Ascending aorta (tissue), 2 donors: ENCODE data around the gene KAZN. TPM values are rescaled to one million over a fixed set of nuclear protein-coding genes. Genes with fewer than 3 reads are reported as not detected.

Experiments used
- DNase-seq, 2 donors: peaks; one replicate each; pipeline ENCODE4 v3.0.0-alpha.2; 2019; ENCODE audit warnings: low spot score in 2 of 2
- H3K27ac ChIP-seq, 2 donors: fragments of 200-600 bp; sonication (generic); one replicate each; pipeline ENCODE4 v1.5.1; 2016 to 2017; ENCODE audit warnings: mild to moderate bottlenecking in 1 of 2
- H3K27me3 ChIP-seq: fragments of 200-600 bp; sonication (generic); one replicate; pipeline ENCODE4 v1.5.1; 2017
- H3K36me3 ChIP-seq, 2 donors: fragments of 200-600 bp; sonication (generic); one replicate each; pipeline ENCODE4 v1.5.1; 2016
- H3K4me1 ChIP-seq, 2 donors: fragments of 200-600 bp; sonication (generic); one replicate each; pipeline ENCODE4 v1.5.1; 2016 to 2017; ENCODE audit warnings: mild to moderate bottlenecking in 1 of 2
- H3K4me3 ChIP-seq, 2 donors: fragments of 200-600 bp; sonication (generic); one replicate each; pipeline ENCODE4 v1.5.1; 2016 to 2017; ENCODE audit warnings: mild to moderate bottlenecking in 1 of 2
- H3K9me3 ChIP-seq, 2 donors: fragments of 200-600 bp; sonication (generic); one replicate each; pipeline ENCODE4 v1.5.1; 2016
- intact Hi-C: fragments of 100-400 bp; cut with DNase I; formaldehyde crosslinking; loops from one replicate; pipeline ENCODE4 v1.15.1; 2023
- total RNA-seq: library from RNA; depleted of rRNA; stranded (reverse); fragments of >200 nt; gene quantifications from one replicate; pipeline ENCODE4 v1.1.0, GENCODE V29; 2016
- TF ChIP-seq, protein P1 (sequence below), 3 experiments: fragments of 200-600 bp in 2 of 3; fragments of 450-650 bp in 1 of 3; sonication (generic) in 2 of 3; IDR thresholded peaks; one replicate each; pipeline ENCODE4 v1.5.1; 2016 to 2019; ENCODE audit warnings: antibody characterized with exemption in 3 of 3, mild to moderate bottlenecking in 1 of 3, moderate library complexity in 1 of 3

Gene KAZN
- total RNA-seq, 1 donor from 2014 or later, result 58.5 TPM

DNA sequence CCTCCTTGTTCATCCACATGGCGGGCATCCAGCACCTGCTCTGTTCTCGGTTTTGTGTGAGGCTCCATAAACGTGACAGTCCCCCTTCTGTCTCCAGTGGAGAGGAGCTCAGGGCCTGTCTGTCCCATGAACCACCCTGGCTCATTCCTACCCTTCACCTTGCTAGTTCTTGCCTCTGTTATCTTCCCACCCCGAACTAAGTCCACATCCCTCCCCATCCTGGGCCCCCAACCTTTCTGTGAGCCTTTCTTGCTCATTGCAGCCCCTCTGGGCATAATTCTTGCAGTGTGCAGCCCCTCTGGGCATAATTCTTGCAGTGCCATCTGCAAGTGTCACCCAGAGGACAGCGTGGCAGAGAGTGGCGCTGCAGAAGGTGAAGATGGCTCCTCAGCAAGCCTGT is 338.3 kb downstream of the KAZN start:
- no peak overlapping the region for H3K4me3 ChIP-seq
- TF ChIP-seq, protein P1, sequence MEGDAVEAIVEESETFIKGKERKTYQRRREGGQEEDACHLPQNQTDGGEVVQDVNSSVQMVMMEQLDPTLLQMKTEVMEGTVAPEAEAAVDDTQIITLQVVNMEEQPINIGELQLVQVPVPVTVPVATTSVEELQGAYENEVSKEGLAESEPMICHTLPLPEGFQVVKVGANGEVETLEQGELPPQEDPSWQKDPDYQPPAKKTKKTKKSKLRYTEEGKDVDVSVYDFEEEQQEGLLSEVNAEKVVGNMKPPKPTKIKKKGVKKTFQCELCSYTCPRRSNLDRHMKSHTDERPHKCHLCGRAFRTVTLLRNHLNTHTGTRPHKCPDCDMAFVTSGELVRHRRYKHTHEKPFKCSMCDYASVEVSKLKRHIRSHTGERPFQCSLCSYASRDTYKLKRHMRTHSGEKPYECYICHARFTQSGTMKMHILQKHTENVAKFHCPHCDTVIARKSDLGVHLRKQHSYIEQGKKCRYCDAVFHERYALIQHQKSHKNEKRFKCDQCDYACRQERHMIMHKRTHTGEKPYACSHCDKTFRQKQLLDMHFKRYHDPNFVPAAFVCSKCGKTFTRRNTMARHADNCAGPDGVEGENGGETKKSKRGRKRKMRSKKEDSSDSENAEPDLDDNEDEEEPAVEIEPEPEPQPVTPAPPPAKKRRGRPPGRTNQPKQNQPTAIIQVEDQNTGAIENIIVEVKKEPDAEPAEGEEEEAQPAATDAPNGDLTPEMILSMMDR (IDR thresholded peaks at IDR 0.05), result no peak
- intact Hi-C loops, result no loop called here
- peaks cover 0 to 2% of the 10 kb centered on the region in 2 donors for H3K4me1 ChIP-seq
- no peaks in the 10 kb centered on the region for H3K9me3 ChIP-seq
- H3K36me3 ChIP-seq, result no peaks in the 10 kb centered on the region
- no peak overlapping the region for H3K27ac ChIP-seq
- no peaks in the 10 kb centered on the region for H3K27me3 ChIP-seq
- DNase-seq, result no peak

DNA sequence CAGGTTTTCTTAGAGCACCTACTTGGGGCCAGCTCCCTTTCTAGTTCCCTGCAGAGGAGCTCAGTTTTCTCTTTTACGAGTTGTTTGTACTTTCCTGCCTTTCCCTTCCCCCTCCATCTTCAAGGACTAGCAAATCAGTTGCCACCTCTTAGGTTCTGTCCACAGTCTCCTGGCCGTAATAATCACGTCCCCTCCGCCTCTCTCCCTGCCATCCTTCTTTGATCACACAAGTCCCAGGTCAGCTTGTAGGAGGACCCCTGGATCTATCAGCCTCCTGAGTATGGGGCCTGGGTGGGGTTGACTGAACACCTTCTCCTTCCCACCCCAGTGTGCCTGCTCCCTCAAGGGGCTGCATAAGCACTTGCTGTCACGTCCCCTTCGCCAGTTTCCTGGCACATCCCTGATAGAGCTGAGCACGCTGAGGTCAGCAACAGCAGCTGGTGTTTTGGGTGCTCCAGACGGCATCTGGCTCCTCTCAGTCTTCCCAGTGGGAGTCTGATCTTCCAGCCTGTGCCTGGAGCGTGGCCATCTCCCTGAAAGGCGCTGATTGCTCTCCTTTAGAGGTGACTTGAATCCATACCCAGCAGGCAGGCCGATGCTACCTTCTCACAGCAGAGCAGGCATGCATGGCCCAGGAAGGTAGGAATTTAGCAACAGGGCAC is 338.9 kb downstream of the KAZN start:
- H3K27ac ChIP-seq, result no peak overlapping the region
- no peaks in the 10 kb centered on the region for H3K36me3 ChIP-seq
- TF ChIP-seq, protein P1 (IDR thresholded peaks at IDR 0.05), result no peak
- H3K4me1 ChIP-seq, result peaks cover 0 to 4% of the 10 kb centered on the region in 2 donors
- intact Hi-C loops, result no loop called here
- no peak for DNase-seq
- H3K9me3 ChIP-seq, result no peaks in the 10 kb centered on the region
- H3K27me3 ChIP-seq, result no peaks in the 10 kb centered on the region
- no peak overlapping the region for H3K4me3 ChIP-seq

DNA sequence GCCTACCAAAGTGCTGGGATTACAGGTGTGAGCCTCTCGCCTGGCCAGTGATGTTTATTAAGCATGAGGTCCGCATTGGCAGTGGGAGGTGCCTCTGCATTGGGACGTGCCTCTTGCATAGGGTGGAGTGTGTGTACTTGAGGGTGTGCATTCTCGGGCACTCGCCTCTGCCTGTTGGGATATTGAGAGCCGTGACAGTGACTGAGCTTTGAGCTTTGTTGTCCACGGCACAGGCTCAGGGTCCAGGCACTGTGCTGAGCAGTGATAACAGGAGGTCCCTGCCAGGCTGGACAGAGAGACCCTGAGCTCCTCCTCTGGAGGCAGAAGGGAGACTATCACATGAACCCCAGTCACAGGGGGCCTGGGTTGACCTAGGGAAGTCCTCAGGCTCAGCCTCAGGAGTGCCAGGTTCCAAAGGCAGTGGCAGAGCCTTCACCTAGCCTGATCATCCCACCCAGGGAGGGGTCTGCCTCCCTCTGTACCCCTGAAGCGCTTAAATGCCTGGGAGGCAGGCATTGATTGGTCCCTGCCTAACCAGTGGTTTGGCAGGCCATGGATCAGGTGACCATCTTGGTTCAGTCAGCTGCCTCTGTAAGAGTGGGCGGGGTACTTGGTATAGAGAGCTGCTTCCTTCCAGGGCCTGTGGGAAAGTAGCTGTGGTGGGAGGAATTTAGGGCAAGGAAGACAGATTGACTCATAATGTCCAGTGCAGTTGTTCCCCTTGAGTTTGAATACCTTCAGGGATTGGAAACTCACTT is 341.2 kb downstream of the KAZN start:
- Histone ChIP-seq H3K27me3 (no peaks in the 10 kb centered on the region), H3K9me3 (no peaks in the 10 kb centered on the region), H3K27ac (peak overlapping the region in 1 of 2 donors; percentile 61), H3K4me3 (no peak overlapping the region), H3K36me3 (no peaks in the 10 kb centered on the region), H3K4me1 (peaks cover 5 to 22% of the 10 kb centered on the region in 2 donors)
- TF ChIP-seq, protein P1 (IDR thresholded peaks at IDR 0.05), result no peak
- no peak for DNase-seq
- intact Hi-C loops, result no loop called here

DNA sequence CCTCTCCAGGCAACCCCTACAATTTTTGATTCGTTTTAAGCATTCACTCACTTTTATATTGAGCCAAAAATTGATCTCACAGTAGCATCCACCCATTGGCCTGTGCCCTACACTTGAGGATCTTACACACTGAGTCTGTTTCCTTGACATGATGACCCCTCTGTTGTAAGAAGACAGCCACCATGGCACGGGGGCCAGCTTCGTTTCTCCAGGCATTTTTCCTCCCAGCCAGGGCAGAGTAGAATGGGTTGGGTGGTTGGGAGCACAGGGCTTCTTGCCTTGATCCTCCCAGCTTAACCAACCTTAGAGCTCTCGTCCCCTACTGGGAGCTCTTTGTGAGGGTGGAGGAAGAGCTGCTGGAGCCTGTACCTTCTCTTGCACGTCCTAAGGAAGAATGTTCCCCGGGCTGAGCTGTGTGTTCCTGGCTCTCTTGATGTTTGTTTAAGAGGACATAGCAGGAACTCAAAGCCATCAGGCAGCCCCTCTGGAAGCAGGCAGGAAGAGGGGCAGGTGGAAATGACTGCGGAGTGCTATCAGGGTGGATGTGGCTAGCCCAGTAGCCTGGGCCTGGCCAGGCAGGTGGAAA is 341.9 kb downstream of the KAZN start:
- Histone ChIP-seq H3K27me3 (no peaks in the 10 kb centered on the region), H3K36me3 (no peaks in the 10 kb centered on the region), H3K4me1 (peaks cover 8 to 28% of the 10 kb centered on the region in 2 donors), H3K4me3 (no peak overlapping the region), H3K9me3 (no peaks in the 10 kb centered on the region), H3K27ac (peak overlapping the region in 1 of 2 donors; percentile 61)
- intact Hi-C loops, result no loop called here
- TF ChIP-seq, protein P1 (IDR thresholded peaks at IDR 0.05), result no peak
- DNase-seq, result no peak

DNA sequence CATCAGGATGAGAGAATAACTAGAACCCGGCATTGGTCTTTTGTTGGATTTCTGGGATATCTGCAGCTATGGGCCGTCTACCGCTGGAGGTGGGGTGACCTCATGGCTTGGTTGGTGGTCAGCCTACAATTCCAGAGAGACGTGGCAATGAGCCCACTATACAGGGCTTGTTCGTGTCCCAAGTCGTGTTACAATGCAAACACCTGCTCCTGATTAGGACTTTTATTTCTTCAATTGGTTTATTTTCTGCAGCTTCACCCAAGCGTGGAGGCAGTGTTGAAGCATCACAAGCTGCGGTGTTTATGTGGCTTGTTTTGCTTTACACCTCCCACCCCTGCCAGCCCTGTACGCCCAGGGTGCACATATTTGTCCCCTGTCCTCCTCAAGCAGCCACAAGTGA is 343.4 kb downstream of the KAZN start:
- no peaks in the 10 kb centered on the region for H3K9me3 ChIP-seq
- no peak overlapping the region for H3K27ac ChIP-seq
- H3K36me3 ChIP-seq, result no peaks in the 10 kb centered on the region
- peaks cover 8 to 34% of the 10 kb centered on the region in 2 donors for H3K4me1 ChIP-seq
- intact Hi-C loops, result no loop called here
- DNase-seq, result no peak
- no peak overlapping the region for H3K4me3 ChIP-seq
- no peaks in the 10 kb centered on the region for H3K27me3 ChIP-seq
- TF ChIP-seq, protein P1 (IDR thresholded peaks at IDR 0.05), result no peak
